OCI-LY3 (cell line): ENCODE measurements around the gene PPY.
"Not testable (repeated sequence)": the region's sequence is repeated elsewhere in the genome, so short reads cannot be mapped to it uniquely, and the experiment has no call there.

Source experiments
- H2AFZ ChIP-seq: fragments of 200-600, 300-600 bp; shearing (Covaris generic); 2 replicates; pipeline ENCODE4 v1.6.0; 2014; ENCODE audit warnings: antibody characterized with exemption, low read depth, low read length
- H3K27ac ChIP-seq: fragments of 200-600, 300-600 bp; sonication (generic); 2 replicates; pipeline ENCODE4 v1.5.1; 2014; ENCODE audit warnings: mild to moderate bottlenecking, low read length, moderate library complexity, mixed read lengths
- H3K27me3 ChIP-seq: fragments of 200-600, 300-600 bp; sonication (generic); 2 replicates; pipeline ENCODE4 v1.6.1; 2014; ENCODE audit warnings: low read depth, low read length, mixed read lengths
- H3K36me3 ChIP-seq: fragments of 200-600, 300-600 bp; sonication (generic); replicated peaks from 2 replicates; pipeline ENCODE3; 2014; ENCODE audit warnings: low read depth, low read length, mixed read lengths
- H3K4me1 ChIP-seq: fragments of 300-600, 200-600 bp; sonication (generic); 2 replicates; pipeline ENCODE4 v1.6.1; 2014; ENCODE audit warnings: low read length, mixed read lengths
- H3K4me2 ChIP-seq: fragments of 200-600, 300-600 bp; sonication (generic); 2 replicates; pipeline ENCODE4 v1.6.1; 2014; ENCODE audit warnings: low read length, mixed read lengths
- H3K4me3 ChIP-seq: fragments of 300-600, 200-600 bp; sonication (generic); 2 replicates; pipeline ENCODE4 v1.5.1; 2014; ENCODE audit warnings: antibody characterized with exemption, mild to moderate bottlenecking, low read length, moderate library complexity
- H3K79me2 ChIP-seq: fragments of 300-600, 200-600 bp; shearing (Covaris generic); 2 replicates; pipeline ENCODE4 v1.6.1; 2014; ENCODE audit warnings: mild to moderate bottlenecking, low read length, mixed read lengths
- H3K9ac ChIP-seq: fragments of 300-600, 200-600 bp; shearing (Covaris generic); 2 replicates; pipeline ENCODE4 v1.6.0; 2014; ENCODE audit warnings: mild to moderate bottlenecking, low read length, moderate library complexity
- H3K9me3 ChIP-seq: fragments of 200-600, 300-600 bp; shearing (Covaris generic); 2 replicates; pipeline ENCODE4 v1.6.1; 2014; ENCODE audit warnings: low read length, mixed read lengths; ENCODE audit not compliant: insufficient read depth
- H4K20me1 ChIP-seq: fragments of 200-600, 300-600 bp; sonication (generic); 2 replicates; pipeline ENCODE4 v1.6.1; 2016; ENCODE audit warnings: low read length, mixed read lengths; ENCODE audit not compliant: insufficient read depth
- EZH2phosphoT487 ChIP-seq: fragments of 200-600 bp; shearing (Covaris generic); IDR thresholded peaks from 2 replicates; pipeline ENCODE4 v1.6.1; 2018; ENCODE audit warnings: antibody characterized with exemption, mixed run types, low read depth
- TF ChIP-seq, protein P1 (sequence below): fragments of 200-600, 300-600 bp; sonication (generic); IDR thresholded peaks from 2 replicates; pipeline ENCODE4 v1.5.1; 2014; ENCODE audit warnings: antibody characterized with exemption, low read length, low read depth

Gene PPY

DNA sequence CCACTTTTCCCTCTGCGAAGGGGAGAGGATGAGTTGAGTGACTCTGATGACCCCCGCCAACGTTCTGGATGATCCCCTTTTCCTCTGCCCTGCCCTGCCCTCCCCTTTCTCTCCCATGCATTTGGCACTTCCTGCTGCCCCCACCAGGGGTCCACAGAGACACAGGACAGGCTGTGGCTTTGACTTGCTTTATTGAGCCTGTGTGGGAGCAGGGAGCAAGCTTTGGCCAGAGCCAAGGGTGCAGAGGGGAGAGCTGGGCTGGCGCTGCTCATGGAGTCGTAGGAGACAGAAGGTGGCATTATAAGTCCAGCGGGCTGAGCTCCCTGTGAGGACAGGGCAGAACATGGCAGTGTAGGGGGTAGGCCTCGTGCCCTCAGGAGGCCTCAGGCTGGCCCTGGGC is 1.6 kb downstream of the PPY start:
- H3K27me3 ChIP-seq, result no peaks in the 10 kb centered on the region
- H3K79me2 ChIP-seq, result no peaks in the 10 kb centered on the region
- no peak overlapping the region for H3K4me2 ChIP-seq
- H3K27ac ChIP-seq, result no peak overlapping the region
- H2AFZ ChIP-seq, result no peak overlapping the region
- H4K20me1 ChIP-seq, result no peaks in the 10 kb centered on the region
- 0 out of 2 replicates have a peak, but pooled peaks cover 4% of the 10 kb centered on the region for H3K4me1 ChIP-seq
- TF ChIP-seq EZH2phosphoT487, result no peak
- TF ChIP-seq, protein P1, sequence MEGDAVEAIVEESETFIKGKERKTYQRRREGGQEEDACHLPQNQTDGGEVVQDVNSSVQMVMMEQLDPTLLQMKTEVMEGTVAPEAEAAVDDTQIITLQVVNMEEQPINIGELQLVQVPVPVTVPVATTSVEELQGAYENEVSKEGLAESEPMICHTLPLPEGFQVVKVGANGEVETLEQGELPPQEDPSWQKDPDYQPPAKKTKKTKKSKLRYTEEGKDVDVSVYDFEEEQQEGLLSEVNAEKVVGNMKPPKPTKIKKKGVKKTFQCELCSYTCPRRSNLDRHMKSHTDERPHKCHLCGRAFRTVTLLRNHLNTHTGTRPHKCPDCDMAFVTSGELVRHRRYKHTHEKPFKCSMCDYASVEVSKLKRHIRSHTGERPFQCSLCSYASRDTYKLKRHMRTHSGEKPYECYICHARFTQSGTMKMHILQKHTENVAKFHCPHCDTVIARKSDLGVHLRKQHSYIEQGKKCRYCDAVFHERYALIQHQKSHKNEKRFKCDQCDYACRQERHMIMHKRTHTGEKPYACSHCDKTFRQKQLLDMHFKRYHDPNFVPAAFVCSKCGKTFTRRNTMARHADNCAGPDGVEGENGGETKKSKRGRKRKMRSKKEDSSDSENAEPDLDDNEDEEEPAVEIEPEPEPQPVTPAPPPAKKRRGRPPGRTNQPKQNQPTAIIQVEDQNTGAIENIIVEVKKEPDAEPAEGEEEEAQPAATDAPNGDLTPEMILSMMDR, result peak; percentile 44
- no peak overlapping the region for H3K9ac ChIP-seq
- H3K36me3 ChIP-seq, result no peaks in the 10 kb centered on the region
- H3K9me3 ChIP-seq, result no peaks in the 10 kb centered on the region
- no peak overlapping the region for H3K4me3 ChIP-seq

DNA sequence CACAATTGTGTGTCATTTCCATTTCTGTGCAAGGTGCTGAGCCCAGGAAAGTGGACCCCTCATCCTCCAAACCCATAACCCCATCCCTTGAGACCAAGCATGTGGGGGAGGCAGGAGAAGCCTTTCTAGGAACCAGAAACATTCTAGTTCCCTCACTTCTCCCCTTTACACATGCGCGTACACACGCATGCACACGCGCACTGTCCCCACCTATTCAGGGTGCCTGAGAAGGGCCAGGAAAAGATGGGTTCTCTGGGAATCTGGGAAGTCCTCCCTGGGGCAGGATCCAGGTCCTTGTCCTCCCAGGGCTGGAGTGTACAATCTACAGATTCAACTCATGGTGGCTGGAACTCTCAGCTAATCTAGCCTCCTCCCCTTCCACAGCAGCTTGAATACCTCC is 2.4 kb downstream of the PPY start:
- Histone ChIP-seq H3K36me3 (no peaks in the 10 kb centered on the region), H3K4me3 (no peak overlapping the region), H3K79me2 (no peaks in the 10 kb centered on the region), H3K4me1 (0 out of 2 replicates have a peak, but pooled peaks cover 4% of the 10 kb centered on the region), H3K27ac (no peak overlapping the region), H3K9me3 (no peaks in the 10 kb centered on the region), H2AFZ (no peak overlapping the region), H3K4me2 (no peak overlapping the region), H4K20me1 (no peaks in the 10 kb centered on the region), H3K9ac (no peak overlapping the region), H3K27me3 (no peaks in the 10 kb centered on the region)
- TF ChIP-seq EZH2phosphoT487, result no peak
- TF ChIP-seq, protein P1, result no peak

DNA sequence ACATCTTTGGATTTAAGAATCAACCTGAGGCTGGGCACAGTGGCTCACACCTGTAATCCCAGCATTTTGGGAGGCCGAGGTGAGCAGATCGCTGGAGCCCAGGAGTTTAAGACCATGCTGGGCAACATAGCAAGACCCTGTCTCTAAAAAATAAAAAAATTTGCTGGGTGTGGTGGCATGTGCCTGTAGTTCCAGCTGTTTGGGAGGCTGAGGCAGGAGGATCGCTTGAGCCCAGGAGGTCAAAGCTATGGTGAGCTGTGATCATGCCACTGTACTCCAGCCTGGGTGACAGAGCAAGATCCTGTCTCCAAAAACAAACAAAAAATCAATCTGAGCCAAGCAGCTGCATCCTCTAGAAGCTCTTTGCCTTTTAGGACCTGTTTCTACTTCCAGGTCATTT is 2.8 kb downstream of the PPY start:
- not testable (repeated sequence) for H3K9ac ChIP-seq, H3K4me1 ChIP-seq, H3K27me3 ChIP-seq, H3K4me3 ChIP-seq, H3K27ac ChIP-seq, H3K79me2 ChIP-seq, H4K20me1 ChIP-seq, H3K4me2 ChIP-seq, H3K36me3 ChIP-seq, H3K9me3 ChIP-seq, H2AFZ ChIP-seq

DNA sequence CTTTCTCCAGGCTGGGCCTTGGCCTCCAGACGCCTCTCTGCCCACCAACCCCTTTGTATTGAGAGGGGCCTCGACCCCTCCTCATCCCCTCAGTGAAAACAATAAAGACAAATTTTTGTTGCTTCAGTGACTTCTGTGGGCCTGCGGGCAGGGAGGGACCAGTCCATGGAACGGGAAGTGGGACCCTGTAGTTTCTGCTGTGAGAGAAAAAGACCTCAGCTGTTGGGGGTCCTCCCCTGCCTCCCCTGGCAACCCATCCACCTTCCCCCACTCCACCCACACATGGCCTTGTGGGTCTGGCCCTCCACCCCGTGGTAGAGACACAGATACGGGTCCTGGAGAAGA is 3.5 kb downstream of the PPY start:
- H3K27ac ChIP-seq, result no peak overlapping the region
- no peaks in the 10 kb centered on the region for H3K79me2 ChIP-seq
- H3K9ac ChIP-seq, result no peak overlapping the region
- no peaks in the 10 kb centered on the region for H3K36me3 ChIP-seq
- TF ChIP-seq EZH2phosphoT487, result no peak
- TF ChIP-seq, protein P1, result no peak
- peak overlapping the region; percentile 33 for H3K4me2 ChIP-seq
- H3K4me3 ChIP-seq, result no peak overlapping the region
- H3K27me3 ChIP-seq, result no peaks in the 10 kb centered on the region
- 0 out of 2 replicates have a peak, but pooled peaks cover 4% of the 10 kb centered on the region for H3K4me1 ChIP-seq
- no peaks in the 10 kb centered on the region for H4K20me1 ChIP-seq
- 0 out of 2 replicates have a peak overlapping the region, but pooled peaks have one; percentile 25 for H2AFZ ChIP-seq
- H3K9me3 ChIP-seq, result no peaks in the 10 kb centered on the region

DNA sequence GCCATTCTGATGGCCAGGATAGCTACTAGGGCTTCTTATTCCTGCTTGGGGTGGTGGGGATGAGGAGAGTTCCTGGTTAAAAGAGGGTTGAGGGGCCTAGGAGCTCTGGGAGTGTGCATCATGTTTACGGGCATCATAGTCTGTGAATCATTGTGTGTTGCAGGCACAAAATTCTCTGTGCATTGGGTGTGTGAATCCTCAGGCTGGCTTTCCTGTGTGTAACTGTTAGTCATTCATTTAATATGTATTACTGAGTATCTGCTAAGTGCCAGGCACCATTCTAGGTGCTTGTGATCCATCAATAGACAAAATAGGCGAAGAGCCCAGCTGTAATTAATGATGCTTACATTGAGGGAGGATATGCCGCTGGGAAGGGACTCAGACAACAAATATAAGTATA is 5.8 kb downstream of the PPY start:
- Histone ChIP-seq H3K79me2 (no peaks in the 10 kb centered on the region), H3K27me3 (no peaks in the 10 kb centered on the region)
- TF ChIP-seq, protein P1, result no peak
- no peak for TF ChIP-seq EZH2phosphoT487

More for the DNA sequence above, 5.8 kb downstream of the PPY start:
- Histone ChIP-seq H3K9ac (no peak overlapping the region), H3K36me3 (no peaks in the 10 kb centered on the region), H3K4me2 (no peak overlapping the region), H3K27ac (no peak overlapping the region), H2AFZ (no peak overlapping the region), H3K9me3 (no peaks in the 10 kb centered on the region), H3K4me1 (0 out of 2 replicates have a peak, but pooled peaks cover 4% of the 10 kb centered on the region), H4K20me1 (no peaks in the 10 kb centered on the region), H3K4me3 (no peak overlapping the region)
